ENCODE results near the gene ALKBH8. TPM values are rescaled to one million over a fixed set of nuclear protein-coding genes. Genes with fewer than 3 reads are reported as not detected.

The ALKBH8 gene
- total RNA-seq, 4 donors from 2014 or later: 2.3 to 9.3 (median 6.9) TPM

DNA sequence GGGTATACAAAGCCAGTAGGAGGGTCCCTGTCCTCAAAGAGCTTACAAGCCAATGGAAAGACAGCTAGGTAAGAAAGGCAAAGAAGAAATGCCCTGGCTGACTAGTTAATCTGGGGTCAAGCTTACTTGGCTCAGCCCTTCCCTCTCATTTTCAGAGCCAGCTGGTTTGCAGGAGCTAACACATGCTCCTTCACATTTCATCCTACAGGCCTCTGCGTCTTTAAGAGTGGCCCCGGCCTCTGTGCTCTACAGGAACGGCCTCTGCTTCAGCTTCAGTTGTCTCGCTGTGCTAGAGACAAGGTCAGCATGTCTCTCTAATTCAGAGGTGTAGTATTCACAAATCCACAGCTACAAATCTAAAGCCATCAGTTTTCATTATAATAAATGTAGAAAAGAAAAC, 15.2 kb downstream of the ALKBH8 start:
- no peak for DNase-seq
- no peaks in the 10 kb centered on the region for H3K9me3 ChIP-seq
- WGBS, 2 donors: 89 to 93% methylated on average over 4 of the region's 4 CpGs
- H3K27me3 ChIP-seq: no peaks in the 10 kb centered on the region
- no peak overlapping the region for H3K4me3 ChIP-seq
- intact Hi-C loops (cut with DNase I): no loop called here
- peaks cover 0 to 58% (median 14%) of the 10 kb centered on the region in 3 donors for H3K36me3 ChIP-seq
- H3K27ac ChIP-seq: no peak overlapping the region
- peaks cover 0 to 10% (median 0%) of the 10 kb centered on the region in 3 donors for H3K4me1 ChIP-seq
- no peak for TF ChIP-seq POLR2A (IDR thresholded peaks at IDR 0.05)
- TF ChIP-seq, protein P1, sequence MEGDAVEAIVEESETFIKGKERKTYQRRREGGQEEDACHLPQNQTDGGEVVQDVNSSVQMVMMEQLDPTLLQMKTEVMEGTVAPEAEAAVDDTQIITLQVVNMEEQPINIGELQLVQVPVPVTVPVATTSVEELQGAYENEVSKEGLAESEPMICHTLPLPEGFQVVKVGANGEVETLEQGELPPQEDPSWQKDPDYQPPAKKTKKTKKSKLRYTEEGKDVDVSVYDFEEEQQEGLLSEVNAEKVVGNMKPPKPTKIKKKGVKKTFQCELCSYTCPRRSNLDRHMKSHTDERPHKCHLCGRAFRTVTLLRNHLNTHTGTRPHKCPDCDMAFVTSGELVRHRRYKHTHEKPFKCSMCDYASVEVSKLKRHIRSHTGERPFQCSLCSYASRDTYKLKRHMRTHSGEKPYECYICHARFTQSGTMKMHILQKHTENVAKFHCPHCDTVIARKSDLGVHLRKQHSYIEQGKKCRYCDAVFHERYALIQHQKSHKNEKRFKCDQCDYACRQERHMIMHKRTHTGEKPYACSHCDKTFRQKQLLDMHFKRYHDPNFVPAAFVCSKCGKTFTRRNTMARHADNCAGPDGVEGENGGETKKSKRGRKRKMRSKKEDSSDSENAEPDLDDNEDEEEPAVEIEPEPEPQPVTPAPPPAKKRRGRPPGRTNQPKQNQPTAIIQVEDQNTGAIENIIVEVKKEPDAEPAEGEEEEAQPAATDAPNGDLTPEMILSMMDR (IDR thresholded peaks at IDR 0.05): no peak

DNA sequence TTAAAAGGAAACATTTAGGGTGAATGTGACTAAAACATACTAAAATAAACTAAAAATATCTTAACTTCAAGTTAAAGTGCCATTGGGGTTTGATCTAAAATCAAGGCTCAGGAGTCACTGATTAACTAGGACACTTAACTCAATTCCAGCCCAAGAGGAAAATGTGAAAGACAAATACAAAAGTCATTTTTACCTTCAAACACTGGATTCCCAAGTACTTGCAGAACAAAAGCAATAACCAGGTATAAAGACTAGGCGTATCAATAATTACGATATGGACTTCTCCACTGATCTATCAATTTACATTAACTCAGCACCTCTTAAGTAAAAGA, 15.6 kb downstream of the ALKBH8 start:
- peaks cover 0 to 14% (median 2%) of the 10 kb centered on the region in 3 donors for H3K4me1 ChIP-seq
- H3K4me3 ChIP-seq: no peak overlapping the region
- H3K9me3 ChIP-seq: no peaks in the 10 kb centered on the region
- 92 to 95% methylated on average over 2 of the region's 2 CpGs for WGBS, 2 donors
- peaks cover 0 to 55% (median 14%) of the 10 kb centered on the region in 3 donors for H3K36me3 ChIP-seq
- intact Hi-C loops (cut with DNase I): no loop called here
- DNase-seq: no peak
- TF ChIP-seq, protein P1 (IDR thresholded peaks at IDR 0.05): no peak
- no peak for TF ChIP-seq POLR2A (IDR thresholded peaks at IDR 0.05)
- no peaks in the 10 kb centered on the region for H3K27me3 ChIP-seq
- H3K27ac ChIP-seq: no peak overlapping the region

DNA sequence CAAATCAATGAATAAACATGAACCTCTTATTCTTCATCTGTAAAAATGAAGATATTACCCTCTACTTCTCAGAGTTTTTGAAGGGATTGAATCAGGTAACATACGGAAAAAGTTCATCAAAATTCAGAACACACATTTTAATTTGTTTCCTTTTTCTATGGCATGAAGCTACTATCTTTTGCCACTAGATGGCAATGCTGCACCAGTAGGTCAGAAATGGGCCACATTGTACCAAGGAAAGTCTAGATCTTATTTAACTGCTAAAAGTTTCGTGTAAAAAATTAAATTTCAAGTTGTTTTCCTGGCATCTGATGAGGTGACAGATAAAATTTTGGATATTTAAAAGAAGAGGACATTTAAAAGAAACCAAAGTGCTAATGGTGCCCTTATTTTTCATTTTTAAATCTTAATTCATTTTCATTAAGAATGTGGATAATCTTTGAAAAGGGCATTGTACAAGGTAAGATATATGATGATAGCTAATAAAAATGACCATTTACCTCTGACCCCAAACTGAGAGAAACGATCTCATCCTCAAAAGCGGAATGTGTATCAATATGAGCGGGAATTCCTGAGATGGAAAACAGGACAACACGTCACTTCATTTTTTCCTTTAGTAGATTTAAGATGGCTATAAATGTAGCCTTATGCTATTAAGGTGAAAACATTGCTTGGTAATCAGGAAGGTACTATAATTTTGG, 16.1 kb downstream of the ALKBH8 start:
- WGBS, 2 donors: 62 to 71% methylated on average over 6 of the region's 6 CpGs
- DNase-seq: no peak

DNA sequence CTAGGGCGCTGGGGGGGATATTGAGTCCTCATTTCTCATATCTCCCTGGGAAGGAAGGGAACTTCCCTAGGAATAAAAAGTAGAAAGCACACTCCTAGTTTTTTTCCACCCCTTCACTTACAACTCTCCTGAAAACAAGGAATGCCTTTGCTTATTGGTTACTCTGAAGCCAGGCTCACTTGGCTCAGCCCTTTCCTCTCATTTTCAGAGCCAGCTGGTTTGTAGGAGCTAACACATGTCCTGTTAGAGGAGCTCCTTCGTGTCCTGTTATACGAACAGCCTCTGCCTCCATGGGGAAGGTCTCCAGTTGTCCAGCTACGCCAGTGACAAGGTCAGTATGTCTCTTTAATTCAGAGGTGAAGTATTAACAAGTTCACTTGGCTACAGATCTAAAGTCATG, 17.6 kb downstream of the ALKBH8 start:
- no peak for TF ChIP-seq POLR2A (IDR thresholded peaks at IDR 0.05)
- TF ChIP-seq, protein P1 (IDR thresholded peaks at IDR 0.05): no peak
- Histone ChIP-seq H3K9me3 (no peaks in the 10 kb centered on the region), H3K27me3 (no peaks in the 10 kb centered on the region), H3K27ac (no peak overlapping the region), H3K4me1 (peaks cover 0 to 21% (median 3%) of the 10 kb centered on the region in 3 donors), H3K4me3 (no peak overlapping the region), H3K36me3 (peaks cover 0 to 47% (median 10%) of the 10 kb centered on the region in 3 donors)
- DNase-seq: no peak
- WGBS, 2 donors: 84 to 89% methylated on average over 3 to 4 of the region's 4 CpGs
- intact Hi-C loops (cut with DNase I): no loop called here

More for the DNA sequence above, 16.1 kb downstream of the ALKBH8 start:
- Histone ChIP-seq H3K4me3 (no peak overlapping the region), H3K36me3 (peaks cover 0 to 49% (median 14%) of the 10 kb centered on the region in 3 donors), H3K4me1 (peaks cover 0 to 20% (median 3%) of the 10 kb centered on the region in 3 donors), H3K27ac (no peak overlapping the region), H3K27me3 (no peaks in the 10 kb centered on the region), H3K9me3 (no peaks in the 10 kb centered on the region)
- intact Hi-C loops (cut with DNase I): no loop called here
- TF ChIP-seq POLR2A (IDR thresholded peaks at IDR 0.05): no peak
- TF ChIP-seq, protein P1 (IDR thresholded peaks at IDR 0.05): peak; percentile 36 to 85 (median 69)

DNA sequence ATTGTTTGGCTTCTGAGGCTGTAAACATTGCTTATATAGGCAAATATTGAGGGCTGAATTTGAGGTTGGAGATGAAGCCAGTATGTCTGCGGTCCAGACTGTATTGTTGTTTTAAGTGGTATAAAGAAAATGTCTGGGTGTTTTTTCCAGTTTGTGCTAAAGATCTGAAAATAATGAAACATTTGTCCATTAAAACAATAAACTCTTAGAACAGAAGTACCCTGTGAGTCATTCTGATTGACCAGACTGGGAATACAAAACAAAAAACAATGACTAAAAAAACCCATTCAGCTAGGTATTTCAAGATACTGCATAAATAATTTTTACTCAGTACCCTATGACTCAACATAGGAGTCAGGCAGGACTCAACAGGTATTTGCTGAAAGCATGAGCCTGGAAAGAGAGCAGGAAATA, 20.4 kb downstream of the ALKBH8 start:
- Histone ChIP-seq H3K27ac (peak overlapping the region in 3 of 4 donors; percentile 3 to 31 (median 27)), H3K36me3 (peaks cover 0 to 25% (median 5%) of the 10 kb centered on the region in 3 donors), H3K4me1 (peaks cover 0 to 21% (median 3%) of the 10 kb centered on the region in 3 donors), H3K27me3 (no peaks in the 10 kb centered on the region), H3K9me3 (no peaks in the 10 kb centered on the region), H3K4me3 (no peak overlapping the region)
- no peak for TF ChIP-seq POLR2A (IDR thresholded peaks at IDR 0.05)
- TF ChIP-seq, protein P1 (IDR thresholded peaks at IDR 0.05): no peak
- WGBS, 2 donors: 34 to 56% methylated on average over 1 of the region's 1 CpG
- DNase-seq: no peak
- intact Hi-C loops (cut with DNase I): no loop called here
